Measurements from ENCODE around the gene RERE. TPM values are rescaled to one million over a fixed set of nuclear protein-coding genes. Genes with fewer than 3 reads are reported as not detected.

The RERE gene
- polyA plus RNA-seq, 1 of the 3 experiments (the other 2 are of a cell fraction): 8.1 TPM

DNA sequence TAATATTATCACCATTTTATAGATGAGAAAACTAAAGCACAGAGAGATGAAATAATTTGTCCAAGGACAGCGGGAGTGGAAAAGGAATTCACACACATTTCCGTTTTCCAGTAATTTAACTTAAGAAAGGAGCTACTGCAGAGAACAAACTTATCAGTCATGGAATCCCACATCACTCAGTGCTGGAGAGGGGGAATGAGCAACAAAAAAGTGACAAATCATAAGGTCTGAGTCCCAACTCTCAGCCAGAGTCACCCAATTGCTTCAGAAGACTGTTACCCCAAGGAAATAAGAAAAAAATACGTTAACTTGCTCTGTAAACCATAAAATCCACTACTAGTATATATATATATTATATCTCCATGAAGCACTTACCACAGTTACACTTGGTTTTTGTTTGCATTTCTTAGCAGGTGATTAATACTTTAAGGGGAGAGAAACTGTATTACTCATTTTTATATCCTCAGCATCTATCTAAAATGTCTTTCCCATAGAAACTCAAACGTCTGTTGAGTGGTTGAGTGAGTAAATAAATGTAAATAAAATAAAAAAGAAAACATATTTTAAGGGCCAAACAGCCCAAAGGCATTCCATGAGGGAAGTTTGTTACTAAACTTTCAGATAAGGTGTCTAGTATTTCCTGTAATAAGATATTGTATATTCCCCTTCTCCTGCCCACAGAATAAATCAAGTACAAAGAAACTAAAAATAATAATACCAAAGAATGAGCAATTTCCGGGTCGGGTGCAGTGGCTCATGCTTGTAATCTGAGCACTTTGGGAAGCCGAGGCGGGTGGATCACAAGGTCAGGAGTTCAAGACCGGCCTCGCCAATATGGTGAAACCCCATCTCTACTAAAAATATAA lies 422.8 kb downstream of the RERE start (continued):
- TF ChIP-seq, protein P1, sequence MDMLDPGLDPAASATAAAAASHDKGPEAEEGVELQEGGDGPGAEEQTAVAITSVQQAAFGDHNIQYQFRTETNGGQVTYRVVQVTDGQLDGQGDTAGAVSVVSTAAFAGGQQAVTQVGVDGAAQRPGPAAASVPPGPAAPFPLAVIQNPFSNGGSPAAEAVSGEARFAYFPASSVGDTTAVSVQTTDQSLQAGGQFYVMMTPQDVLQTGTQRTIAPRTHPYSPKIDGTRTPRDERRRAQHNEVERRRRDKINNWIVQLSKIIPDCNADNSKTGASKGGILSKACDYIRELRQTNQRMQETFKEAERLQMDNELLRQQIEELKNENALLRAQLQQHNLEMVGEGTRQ (IDR thresholded peaks at IDR 0.05; ENCODE audit: borderline replicate concordance, low read depth, low read length): no peak
- TF ChIP-seq SMC3 (IDR thresholded peaks at IDR 0.05; ENCODE audit: low read depth, low read length): no peak
- TF ChIP-seq, protein P2, sequence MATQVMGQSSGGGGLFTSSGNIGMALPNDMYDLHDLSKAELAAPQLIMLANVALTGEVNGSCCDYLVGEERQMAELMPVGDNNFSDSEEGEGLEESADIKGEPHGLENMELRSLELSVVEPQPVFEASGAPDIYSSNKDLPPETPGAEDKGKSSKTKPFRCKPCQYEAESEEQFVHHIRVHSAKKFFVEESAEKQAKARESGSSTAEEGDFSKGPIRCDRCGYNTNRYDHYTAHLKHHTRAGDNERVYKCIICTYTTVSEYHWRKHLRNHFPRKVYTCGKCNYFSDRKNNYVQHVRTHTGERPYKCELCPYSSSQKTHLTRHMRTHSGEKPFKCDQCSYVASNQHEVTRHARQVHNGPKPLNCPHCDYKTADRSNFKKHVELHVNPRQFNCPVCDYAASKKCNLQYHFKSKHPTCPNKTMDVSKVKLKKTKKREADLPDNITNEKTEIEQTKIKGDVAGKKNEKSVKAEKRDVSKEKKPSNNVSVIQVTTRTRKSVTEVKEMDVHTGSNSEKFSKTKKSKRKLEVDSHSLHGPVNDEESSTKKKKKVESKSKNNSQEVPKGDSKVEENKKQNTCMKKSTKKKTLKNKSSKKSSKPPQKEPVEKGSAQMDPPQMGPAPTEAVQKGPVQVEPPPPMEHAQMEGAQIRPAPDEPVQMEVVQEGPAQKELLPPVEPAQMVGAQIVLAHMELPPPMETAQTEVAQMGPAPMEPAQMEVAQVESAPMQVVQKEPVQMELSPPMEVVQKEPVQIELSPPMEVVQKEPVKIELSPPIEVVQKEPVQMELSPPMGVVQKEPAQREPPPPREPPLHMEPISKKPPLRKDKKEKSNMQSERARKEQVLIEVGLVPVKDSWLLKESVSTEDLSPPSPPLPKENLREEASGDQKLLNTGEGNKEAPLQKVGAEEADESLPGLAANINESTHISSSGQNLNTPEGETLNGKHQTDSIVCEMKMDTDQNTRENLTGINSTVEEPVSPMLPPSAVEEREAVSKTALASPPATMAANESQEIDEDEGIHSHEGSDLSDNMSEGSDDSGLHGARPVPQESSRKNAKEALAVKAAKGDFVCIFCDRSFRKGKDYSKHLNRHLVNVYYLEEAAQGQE (IDR thresholded peaks at IDR 0.05; ENCODE audit: low read depth, low read length): no peak
- TF ChIP-seq, protein P3, sequence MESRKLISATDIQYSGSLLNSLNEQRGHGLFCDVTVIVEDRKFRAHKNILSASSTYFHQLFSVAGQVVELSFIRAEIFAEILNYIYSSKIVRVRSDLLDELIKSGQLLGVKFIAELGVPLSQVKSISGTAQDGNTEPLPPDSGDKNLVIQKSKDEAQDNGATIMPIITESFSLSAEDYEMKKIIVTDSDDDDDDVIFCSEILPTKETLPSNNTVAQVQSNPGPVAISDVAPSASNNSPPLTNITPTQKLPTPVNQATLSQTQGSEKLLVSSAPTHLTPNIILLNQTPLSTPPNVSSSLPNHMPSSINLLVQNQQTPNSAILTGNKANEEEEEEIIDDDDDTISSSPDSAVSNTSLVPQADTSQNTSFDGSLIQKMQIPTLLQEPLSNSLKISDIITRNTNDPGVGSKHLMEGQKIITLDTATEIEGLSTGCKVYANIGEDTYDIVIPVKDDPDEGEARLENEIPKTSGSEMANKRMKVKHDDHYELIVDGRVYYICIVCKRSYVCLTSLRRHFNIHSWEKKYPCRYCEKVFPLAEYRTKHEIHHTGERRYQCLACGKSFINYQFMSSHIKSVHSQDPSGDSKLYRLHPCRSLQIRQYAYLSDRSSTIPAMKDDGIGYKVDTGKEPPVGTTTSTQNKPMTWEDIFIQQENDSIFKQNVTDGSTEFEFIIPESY (IDR thresholded peaks at IDR 0.05; ENCODE audit: borderline replicate concordance, low read depth): no peak
- no peak for TF ChIP-seq FOXJ3 (CRISPR knock-in tag; IDR thresholded peaks at IDR 0.05)
- TF ChIP-seq, protein P4, sequence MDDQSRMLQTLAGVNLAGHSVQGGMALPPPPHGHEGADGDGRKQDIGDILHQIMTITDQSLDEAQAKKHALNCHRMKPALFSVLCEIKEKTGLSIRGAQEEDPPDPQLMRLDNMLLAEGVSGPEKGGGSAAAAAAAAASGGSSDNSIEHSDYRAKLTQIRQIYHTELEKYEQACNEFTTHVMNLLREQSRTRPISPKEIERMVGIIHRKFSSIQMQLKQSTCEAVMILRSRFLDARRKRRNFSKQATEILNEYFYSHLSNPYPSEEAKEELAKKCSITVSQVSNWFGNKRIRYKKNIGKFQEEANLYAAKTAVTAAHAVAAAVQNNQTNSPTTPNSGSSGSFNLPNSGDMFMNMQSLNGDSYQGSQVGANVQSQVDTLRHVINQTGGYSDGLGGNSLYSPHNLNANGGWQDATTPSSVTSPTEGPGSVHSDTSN (IDR thresholded peaks at IDR 0.05): peak; percentile 55
- TF ChIP-seq TAF1 (IDR thresholded peaks at IDR 0.05; ENCODE audit: borderline replicate concordance, low read depth, low read length): no peak
- TF ChIP-seq NFIC (IDR thresholded peaks at IDR 0.05; ENCODE audit: borderline replicate concordance): peak; percentile 28; the same call in 1 of the 2 replicates
- TF ChIP-seq POLR2AphosphoS5 (IDR thresholded peaks at IDR 0.05; ENCODE audit: low read depth, low read length): no peak; the same call in 1 of the 2 replicates
- no peak for TF ChIP-seq TEAD4 (IDR thresholded peaks at IDR 0.05; ENCODE audit: borderline replicate concordance, insufficient read depth)

Measured in SK-N-SH (cell line).